Astrocyte (in vitro differentiated cells and primary cell): ENCODE data around the gene CLIP4. TPM values are rescaled to one million over a fixed set of nuclear protein-coding genes. Genes with fewer than 3 reads are reported as not detected.

Source experiments
- DNase-seq: peaks from one replicate; pipeline ENCODE4 v3.0.0-alpha.2; 2010; ENCODE audit warnings: low read depth
- FAIRE-seq: peaks from 2 replicates; lab custom pipeline; 2011; peaks lifted over from hg19 to GRCh38; lab: Jason Lieb, UNC
- H2AFZ ChIP-seq: 2 replicates; pipeline ENCODE4 v1.6.0; 2012; ENCODE audit warnings: low read depth, low read length, inconsistent platforms
- H3K27ac ChIP-seq: 2 replicates; pipeline ENCODE4 v1.5.1; 2011; ENCODE audit warnings: low read depth, low read length, inconsistent platforms
- H3K27me3 ChIP-seq: 2 replicates; pipeline ENCODE4 v1.6.0; 2011; ENCODE audit warnings: low read length, inconsistent platforms; ENCODE audit not compliant: insufficient read depth
- H3K36me3 ChIP-seq: 2 replicates; pipeline ENCODE4 v1.5.1; 2011; ENCODE audit warnings: low read length, inconsistent platforms; ENCODE audit not compliant: insufficient read depth
- H3K4me1 ChIP-seq: 2 replicates; pipeline ENCODE4 v1.5.1; 2011; ENCODE audit warnings: low read length, inconsistent platforms; ENCODE audit not compliant: insufficient read depth
- H3K4me2 ChIP-seq: 2 replicates; pipeline ENCODE4 v1.6.0; 2012; ENCODE audit warnings: low read length, inconsistent platforms
- H3K4me3 ChIP-seq: 2 replicates; pipeline ENCODE4 v1.5.1; 2011; ENCODE audit warnings: low read depth, mild to moderate bottlenecking, low read length, inconsistent platforms; ENCODE audit not compliant: insufficient read depth
- H3K79me2 ChIP-seq: 2 replicates; pipeline ENCODE4 v1.6.0; 2012; ENCODE audit warnings: mild to moderate bottlenecking, low read length, inconsistent platforms; ENCODE audit not compliant: insufficient read depth
- H3K9ac ChIP-seq: 2 replicates; pipeline ENCODE4 v1.6.0; 2012; ENCODE audit warnings: mild to moderate bottlenecking, low read length, inconsistent platforms
- H3K9me3 ChIP-seq: 2 replicates; pipeline ENCODE4 v1.5.1; 2012; ENCODE audit warnings: low read depth, mild to moderate bottlenecking, low read length, inconsistent platforms; ENCODE audit not compliant: insufficient read depth
- H4K20me1 ChIP-seq: 2 replicates; pipeline ENCODE4 v1.6.0; 2012; ENCODE audit warnings: low read length, inconsistent platforms; ENCODE audit not compliant: insufficient read depth
- H3K27ac Mint-ChIP-seq: one replicate; pipeline ENCODE4 v1.8.0; 2021; ENCODE audit warnings: mild to moderate bottlenecking, mixed read lengths; ENCODE audit not compliant: unreplicated experiment
- H3K27me3 Mint-ChIP-seq: one replicate; pipeline ENCODE4 v1.8.0; 2021; ENCODE audit warnings: low read depth, mixed read lengths; ENCODE audit not compliant: unreplicated experiment
- H3K36me3 Mint-ChIP-seq: one replicate; pipeline ENCODE4 v1.8.0; 2021; ENCODE audit warnings: low read depth, mixed read lengths; ENCODE audit not compliant: unreplicated experiment
- H3K4me1 Mint-ChIP-seq: one replicate; pipeline ENCODE4 v1.8.0; 2021; ENCODE audit warnings: low read depth, mixed read lengths; ENCODE audit not compliant: unreplicated experiment
- H3K4me3 Mint-ChIP-seq: one replicate; pipeline ENCODE4 v1.8.0; 2021; ENCODE audit warnings: mild to moderate bottlenecking, moderate library complexity, mixed read lengths; ENCODE audit not compliant: unreplicated experiment
- H3K9me3 Mint-ChIP-seq: one replicate; pipeline ENCODE4 v1.8.0; 2021; ENCODE audit warnings: mild to moderate bottlenecking, mixed read lengths; ENCODE audit not compliant: unreplicated experiment
- CTCF ChIP-seq: IDR thresholded peaks from 2 replicates; pipeline ENCODE4 v1.5.1; 2011; ENCODE audit warnings: low read depth, mild to moderate bottlenecking, inconsistent platforms, low read length, moderate library complexity; ENCODE audit not compliant: insufficient read depth
- EZH2 ChIP-seq: IDR thresholded peaks from 2 replicates; pipeline ENCODE4 v1.6.1; 2012; ENCODE audit warnings: mild to moderate bottlenecking, low read length, inconsistent platforms; ENCODE audit not compliant: insufficient read depth
- total RNA-seq: library from RNA; stranded (reverse); gene quantifications from 2 replicates; pipeline ENCODE4 v1.2.1, GENCODE V29; 2021

The CLIP4 gene
- total RNA-seq, 1 donor from 2014 or later: 18.4 TPM

GRCh38 chr2:29119211-29119610, 4.0 kb downstream of the CLIP4 start:
- Histone ChIP-seq H3K27ac (no peak overlapping the region), H3K9me3 (no peaks in the 10 kb centered on the region), H3K4me3 (no peak overlapping the region), H3K4me2 (no peak overlapping the region), H2AFZ (no peak overlapping the region), H3K4me1 (peaks cover 38% of the 10 kb centered on the region), H3K9ac (no peak overlapping the region), H3K27me3 (no peaks in the 10 kb centered on the region), H4K20me1 (no peaks in the 10 kb centered on the region), H3K36me3 (no peaks in the 10 kb centered on the region), H3K79me2 (peaks cover 62% of the 10 kb centered on the region)
- no peak overlapping the region for H3K4me3 Mint-ChIP-seq
- H3K9me3 Mint-ChIP-seq: peaks cover under 1% of the 10 kb centered on the region
- peaks cover 7% of the 10 kb centered on the region for H3K36me3 Mint-ChIP-seq
- FAIRE-seq: no peak
- H3K27me3 Mint-ChIP-seq: no peaks in the 10 kb centered on the region
- TF ChIP-seq EZH2 (no peak), CTCF (no peak)
- peaks cover 34% of the 10 kb centered on the region for H3K4me1 Mint-ChIP-seq
- no peak for DNase-seq
- no peak overlapping the region for H3K27ac Mint-ChIP-seq

DNA sequence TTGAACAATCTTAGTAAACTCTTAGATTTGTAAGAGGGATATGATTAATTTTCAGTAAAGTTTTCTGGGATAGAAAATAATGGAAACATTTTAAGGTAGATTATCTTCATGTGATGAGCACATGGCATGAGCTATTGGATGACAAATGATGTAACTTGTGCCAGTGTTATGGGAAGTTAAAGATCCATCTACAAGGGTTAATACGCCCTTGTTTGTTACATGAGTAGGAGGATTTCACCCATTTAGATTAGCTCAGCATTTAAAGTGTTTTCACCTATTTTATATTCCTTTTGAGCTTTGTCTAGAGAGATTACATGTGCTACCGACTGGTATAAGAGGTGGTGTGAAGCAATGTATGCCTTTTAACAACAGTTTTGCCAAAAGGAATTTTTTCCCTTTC, 5.6 kb downstream of the CLIP4 start:
- TF ChIP-seq EZH2: no peak
- no peak for TF ChIP-seq CTCF
- no peaks in the 10 kb centered on the region for H3K36me3 ChIP-seq
- no peak overlapping the region for H3K4me3 ChIP-seq
- peaks cover 29% of the 10 kb centered on the region for H3K4me1 ChIP-seq
- Mint-ChIP-seq H3K36me3 (peaks cover 12% of the 10 kb centered on the region), H3K27ac (no peak overlapping the region), H3K4me3 (no peak overlapping the region), H3K27me3 (no peaks in the 10 kb centered on the region), H3K9me3 (peaks cover 5% of the 10 kb centered on the region), H3K4me1 (peaks cover 30% of the 10 kb centered on the region)
- H3K79me2 ChIP-seq: peaks cover 73% of the 10 kb centered on the region
- DNase-seq (no peak), FAIRE-seq (no peak)
- no peaks in the 10 kb centered on the region for H4K20me1 ChIP-seq
- no peak overlapping the region for H3K27ac ChIP-seq
- no peak overlapping the region for H2AFZ ChIP-seq
- no peaks in the 10 kb centered on the region for H3K27me3 ChIP-seq
- H3K9me3 ChIP-seq: no peaks in the 10 kb centered on the region
- H3K9ac ChIP-seq: no peak overlapping the region
- H3K4me2 ChIP-seq: no peak overlapping the region

- H3K36me3 Mint-ChIP-seq: peaks cover 15% of the 10 kb centered on the region
- TF ChIP-seq EZH2 (no peak), CTCF (no peak)
- Histone ChIP-seq H3K4me1 (peaks cover 8% of the 10 kb centered on the region), H3K9me3 (no peaks in the 10 kb centered on the region), H3K4me3 (peak overlapping the region; percentile 3), H3K27me3 (no peaks in the 10 kb centered on the region), H3K4me2 (peak overlapping the region; percentile 63), H2AFZ (no peak overlapping the region), H3K27ac (peak overlapping the region; percentile 96), H3K9ac (peak overlapping the region; percentile 51), H4K20me1 (no peaks in the 10 kb centered on the region), H3K79me2 (peaks cover 76% of the 10 kb centered on the region), H3K36me3 (peaks cover 3% of the 10 kb centered on the region)
- peak overlapping the region; percentile 89 for H3K27ac Mint-ChIP-seq
- H3K27me3 Mint-ChIP-seq: no peaks in the 10 kb centered on the region
- DNase-seq (peak; percentile 93), FAIRE-seq (peak; percentile 71)
- H3K4me3 Mint-ChIP-seq: peak overlapping the region; percentile 10
- peaks cover 15% of the 10 kb centered on the region for H3K4me1 Mint-ChIP-seq
- H3K9me3 Mint-ChIP-seq: peaks cover 5% of the 10 kb centered on the region
These were observed 8.6 kb downstream of the CLIP4 start for GRCh38 chr2:29123617-29124349.
